Measurements from ENCODE around the gene ACBD6.

ACBD6 gene

GRCh38 chr1:180497826-180498225, 4.6 kb downstream of the ACBD6 start:
- Histone ChIP-seq H3K9me2 (ENCODE audit: low read depth, low read length) (no peaks in the 10 kb centered on the region), H4K20me1 (ENCODE audit: insufficient read depth, low read length) (no peaks in the 10 kb centered on the region), H3K27ac (ENCODE audit: low read depth, low read length, poor library complexity, severe bottlenecking) (no peak overlapping the region), H3K4me1 (ENCODE audit: insufficient read depth, low read length, severe bottlenecking) (peaks cover 35% of the 10 kb centered on the region), H3K4me3 (ENCODE audit: low read depth, low read length, poor library complexity, severe bottlenecking) (no peak overlapping the region), H3K9ac (ENCODE audit: low read length) (no peak overlapping the region), H3F3A (ENCODE audit: insufficient read depth, low read length) (no peaks in the 10 kb centered on the region), H2AFZ (ENCODE audit: low read length) (no peak overlapping the region), H3K79me2 (ENCODE audit: insufficient read depth, low read length) (peaks cover 22% of the 10 kb centered on the region), H3K4me2 (ENCODE audit: low read length) (no peak overlapping the region), H3K36me3 (ENCODE audit: insufficient read depth, low read length) (peaks cover 36% of the 10 kb centered on the region), H3K9me3 (ENCODE audit: low read length) (no peaks in the 10 kb centered on the region), H3K27me3 (ENCODE audit: insufficient read depth, low read length) (no peaks in the 10 kb centered on the region)
- no peak for TF ChIP-seq EZH2 (IDR thresholded peaks at IDR 0.05; ENCODE audit: borderline replicate concordance, low read length)
- TF ChIP-seq CTCF (IDR thresholded peaks at IDR 0.05; ENCODE audit: low read length): no peak

- Histone ChIP-seq H3F3A (ENCODE audit: insufficient read depth, low read length) (no peaks in the 10 kb centered on the region), H3K4me3 (ENCODE audit: low read depth, low read length, poor library complexity, severe bottlenecking) (no peak overlapping the region), H4K20me1 (ENCODE audit: insufficient read depth, low read length) (no peaks in the 10 kb centered on the region), H3K4me1 (ENCODE audit: insufficient read depth, low read length, severe bottlenecking) (peaks cover 12% of the 10 kb centered on the region), H3K9ac (ENCODE audit: low read length) (no peak overlapping the region), H3K9me3 (ENCODE audit: low read length) (no peaks in the 10 kb centered on the region), H3K79me2 (ENCODE audit: insufficient read depth, low read length) (peaks cover 3% of the 10 kb centered on the region; the same call in 1 of the 2 replicates), H2AFZ (ENCODE audit: low read length) (no peak overlapping the region), H3K36me3 (ENCODE audit: insufficient read depth, low read length) (peaks cover 45% of the 10 kb centered on the region), H3K27ac (ENCODE audit: low read depth, low read length, poor library complexity, severe bottlenecking) (no peak overlapping the region), H3K4me2 (ENCODE audit: low read length) (no peak overlapping the region), H3K27me3 (ENCODE audit: insufficient read depth, low read length) (no peaks in the 10 kb centered on the region), H3K9me2 (ENCODE audit: low read depth, low read length) (no peaks in the 10 kb centered on the region)
- no peak for TF ChIP-seq CTCF (IDR thresholded peaks at IDR 0.05; ENCODE audit: low read length)
- TF ChIP-seq EZH2 (IDR thresholded peaks at IDR 0.05; ENCODE audit: borderline replicate concordance, low read length): no peak
Measured at GRCh38 chr1:180494370-180494769, 8.0 kb downstream of the ACBD6 start.

GRCh38 chr1:180489976-180490375, 12.4 kb downstream of the ACBD6 start:
- Histone ChIP-seq H3K4me2 (ENCODE audit: low read length) (no peak overlapping the region), H3F3A (ENCODE audit: insufficient read depth, low read length) (no peaks in the 10 kb centered on the region), H3K79me2 (ENCODE audit: insufficient read depth, low read length) (no peaks in the 10 kb centered on the region), H3K4me3 (ENCODE audit: low read depth, low read length, poor library complexity, severe bottlenecking) (no peak overlapping the region), H3K9me2 (ENCODE audit: low read depth, low read length) (no peaks in the 10 kb centered on the region), H4K20me1 (ENCODE audit: insufficient read depth, low read length) (no peaks in the 10 kb centered on the region), H3K27ac (ENCODE audit: low read depth, low read length, poor library complexity, severe bottlenecking) (no peak overlapping the region), H2AFZ (ENCODE audit: low read length) (no peak overlapping the region), H3K9ac (ENCODE audit: low read length) (no peak overlapping the region), H3K36me3 (ENCODE audit: insufficient read depth, low read length) (peaks cover 54% of the 10 kb centered on the region; the same call in 1 of the 2 replicates), H3K9me3 (ENCODE audit: low read length) (no peaks in the 10 kb centered on the region), H3K4me1 (ENCODE audit: insufficient read depth, low read length, severe bottlenecking) (no peaks in the 10 kb centered on the region), H3K27me3 (ENCODE audit: insufficient read depth, low read length) (no peaks in the 10 kb centered on the region)
- TF ChIP-seq CTCF (IDR thresholded peaks at IDR 0.05; ENCODE audit: low read length): no peak
- no peak for TF ChIP-seq EZH2 (IDR thresholded peaks at IDR 0.05; ENCODE audit: borderline replicate concordance, low read length)
